ENCODE data around the gene CD81. TPM values are rescaled to one million over a fixed set of nuclear protein-coding genes. Genes with fewer than 3 reads are reported as not detected.

Gene CD81
- total and polyA plus RNA-seq, 2 experiments from 2014 or later = 88.6 to 290 TPM

DNA sequence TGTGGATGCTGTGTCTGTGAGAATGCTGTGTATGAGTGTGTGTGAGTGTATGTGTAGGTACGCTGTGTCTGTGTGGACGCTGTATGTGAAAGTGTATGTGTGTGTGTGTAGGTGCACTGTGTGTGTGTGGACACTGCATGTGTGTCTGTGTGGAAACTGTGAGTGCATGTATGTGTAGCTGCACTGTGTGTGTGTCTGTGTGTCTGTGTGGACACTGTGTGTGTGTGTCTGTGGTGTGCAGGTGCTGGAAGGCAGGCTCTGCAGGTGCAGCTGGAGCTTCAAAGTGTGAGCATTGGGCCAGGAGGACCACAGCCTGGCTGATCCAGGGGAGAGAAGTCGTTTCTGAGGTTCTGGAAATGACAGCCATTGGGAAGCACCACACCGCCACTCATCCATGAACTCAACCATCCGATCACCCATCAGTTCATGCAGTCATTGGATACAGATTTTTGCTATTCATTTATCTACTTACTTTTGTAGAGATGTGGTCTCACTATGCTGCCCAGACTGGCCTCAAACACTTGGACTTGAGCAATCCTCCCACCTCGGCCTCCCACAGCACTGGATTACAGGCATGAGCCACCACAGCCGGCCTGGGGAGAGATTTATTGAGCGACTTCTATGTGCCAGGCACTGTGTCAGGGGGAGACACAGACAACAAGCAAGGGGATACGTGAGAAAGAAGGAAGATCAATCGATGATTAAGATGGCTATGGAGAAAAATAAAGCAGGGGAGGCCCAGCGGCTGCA lies 57.6 kb downstream of the CD81 start:
- TF ChIP-seq POLR2AphosphoS5 (IDR thresholded peaks at IDR 0.05; ENCODE audit: low read depth) (no peak), ZNF114 (CRISPR knock-in tag; IDR thresholded peaks at IDR 0.05) (no peak), EZH2phosphoT487 (IDR thresholded peaks at IDR 0.05; ENCODE audit: unreplicated experiment) (no peak), ZNF331 (CRISPR knock-in tag; IDR thresholded peaks at IDR 0.05; ENCODE audit: low read depth) (no peak), NANOG (IDR thresholded peaks at IDR 0.05; ENCODE audit: borderline replicate concordance) (no peak), CREB1 (CRISPR knock-in tag; IDR thresholded peaks at IDR 0.05; ENCODE audit: low read depth) (no peak), STAT1 (IDR thresholded peaks at IDR 0.05; ENCODE audit: unreplicated experiment) (no peak), JUNB (IDR thresholded peaks at IDR 0.05; ENCODE audit: unreplicated experiment) (no peak), EZH2 (IDR thresholded peaks at IDR 0.05; ENCODE audit: low read depth, unreplicated experiment) (no peak)
- TF ChIP-seq, protein P1, sequence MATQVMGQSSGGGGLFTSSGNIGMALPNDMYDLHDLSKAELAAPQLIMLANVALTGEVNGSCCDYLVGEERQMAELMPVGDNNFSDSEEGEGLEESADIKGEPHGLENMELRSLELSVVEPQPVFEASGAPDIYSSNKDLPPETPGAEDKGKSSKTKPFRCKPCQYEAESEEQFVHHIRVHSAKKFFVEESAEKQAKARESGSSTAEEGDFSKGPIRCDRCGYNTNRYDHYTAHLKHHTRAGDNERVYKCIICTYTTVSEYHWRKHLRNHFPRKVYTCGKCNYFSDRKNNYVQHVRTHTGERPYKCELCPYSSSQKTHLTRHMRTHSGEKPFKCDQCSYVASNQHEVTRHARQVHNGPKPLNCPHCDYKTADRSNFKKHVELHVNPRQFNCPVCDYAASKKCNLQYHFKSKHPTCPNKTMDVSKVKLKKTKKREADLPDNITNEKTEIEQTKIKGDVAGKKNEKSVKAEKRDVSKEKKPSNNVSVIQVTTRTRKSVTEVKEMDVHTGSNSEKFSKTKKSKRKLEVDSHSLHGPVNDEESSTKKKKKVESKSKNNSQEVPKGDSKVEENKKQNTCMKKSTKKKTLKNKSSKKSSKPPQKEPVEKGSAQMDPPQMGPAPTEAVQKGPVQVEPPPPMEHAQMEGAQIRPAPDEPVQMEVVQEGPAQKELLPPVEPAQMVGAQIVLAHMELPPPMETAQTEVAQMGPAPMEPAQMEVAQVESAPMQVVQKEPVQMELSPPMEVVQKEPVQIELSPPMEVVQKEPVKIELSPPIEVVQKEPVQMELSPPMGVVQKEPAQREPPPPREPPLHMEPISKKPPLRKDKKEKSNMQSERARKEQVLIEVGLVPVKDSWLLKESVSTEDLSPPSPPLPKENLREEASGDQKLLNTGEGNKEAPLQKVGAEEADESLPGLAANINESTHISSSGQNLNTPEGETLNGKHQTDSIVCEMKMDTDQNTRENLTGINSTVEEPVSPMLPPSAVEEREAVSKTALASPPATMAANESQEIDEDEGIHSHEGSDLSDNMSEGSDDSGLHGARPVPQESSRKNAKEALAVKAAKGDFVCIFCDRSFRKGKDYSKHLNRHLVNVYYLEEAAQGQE (IDR thresholded peaks at IDR 0.05; ENCODE audit: unreplicated experiment) = no peak
- TF ChIP-seq, protein P2, sequence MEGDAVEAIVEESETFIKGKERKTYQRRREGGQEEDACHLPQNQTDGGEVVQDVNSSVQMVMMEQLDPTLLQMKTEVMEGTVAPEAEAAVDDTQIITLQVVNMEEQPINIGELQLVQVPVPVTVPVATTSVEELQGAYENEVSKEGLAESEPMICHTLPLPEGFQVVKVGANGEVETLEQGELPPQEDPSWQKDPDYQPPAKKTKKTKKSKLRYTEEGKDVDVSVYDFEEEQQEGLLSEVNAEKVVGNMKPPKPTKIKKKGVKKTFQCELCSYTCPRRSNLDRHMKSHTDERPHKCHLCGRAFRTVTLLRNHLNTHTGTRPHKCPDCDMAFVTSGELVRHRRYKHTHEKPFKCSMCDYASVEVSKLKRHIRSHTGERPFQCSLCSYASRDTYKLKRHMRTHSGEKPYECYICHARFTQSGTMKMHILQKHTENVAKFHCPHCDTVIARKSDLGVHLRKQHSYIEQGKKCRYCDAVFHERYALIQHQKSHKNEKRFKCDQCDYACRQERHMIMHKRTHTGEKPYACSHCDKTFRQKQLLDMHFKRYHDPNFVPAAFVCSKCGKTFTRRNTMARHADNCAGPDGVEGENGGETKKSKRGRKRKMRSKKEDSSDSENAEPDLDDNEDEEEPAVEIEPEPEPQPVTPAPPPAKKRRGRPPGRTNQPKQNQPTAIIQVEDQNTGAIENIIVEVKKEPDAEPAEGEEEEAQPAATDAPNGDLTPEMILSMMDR (conservative IDR thresholded peaks at IDR 0.05; ENCODE audit: low read depth in 2 of 2) = no peak
- TF ChIP-seq, protein P3, sequence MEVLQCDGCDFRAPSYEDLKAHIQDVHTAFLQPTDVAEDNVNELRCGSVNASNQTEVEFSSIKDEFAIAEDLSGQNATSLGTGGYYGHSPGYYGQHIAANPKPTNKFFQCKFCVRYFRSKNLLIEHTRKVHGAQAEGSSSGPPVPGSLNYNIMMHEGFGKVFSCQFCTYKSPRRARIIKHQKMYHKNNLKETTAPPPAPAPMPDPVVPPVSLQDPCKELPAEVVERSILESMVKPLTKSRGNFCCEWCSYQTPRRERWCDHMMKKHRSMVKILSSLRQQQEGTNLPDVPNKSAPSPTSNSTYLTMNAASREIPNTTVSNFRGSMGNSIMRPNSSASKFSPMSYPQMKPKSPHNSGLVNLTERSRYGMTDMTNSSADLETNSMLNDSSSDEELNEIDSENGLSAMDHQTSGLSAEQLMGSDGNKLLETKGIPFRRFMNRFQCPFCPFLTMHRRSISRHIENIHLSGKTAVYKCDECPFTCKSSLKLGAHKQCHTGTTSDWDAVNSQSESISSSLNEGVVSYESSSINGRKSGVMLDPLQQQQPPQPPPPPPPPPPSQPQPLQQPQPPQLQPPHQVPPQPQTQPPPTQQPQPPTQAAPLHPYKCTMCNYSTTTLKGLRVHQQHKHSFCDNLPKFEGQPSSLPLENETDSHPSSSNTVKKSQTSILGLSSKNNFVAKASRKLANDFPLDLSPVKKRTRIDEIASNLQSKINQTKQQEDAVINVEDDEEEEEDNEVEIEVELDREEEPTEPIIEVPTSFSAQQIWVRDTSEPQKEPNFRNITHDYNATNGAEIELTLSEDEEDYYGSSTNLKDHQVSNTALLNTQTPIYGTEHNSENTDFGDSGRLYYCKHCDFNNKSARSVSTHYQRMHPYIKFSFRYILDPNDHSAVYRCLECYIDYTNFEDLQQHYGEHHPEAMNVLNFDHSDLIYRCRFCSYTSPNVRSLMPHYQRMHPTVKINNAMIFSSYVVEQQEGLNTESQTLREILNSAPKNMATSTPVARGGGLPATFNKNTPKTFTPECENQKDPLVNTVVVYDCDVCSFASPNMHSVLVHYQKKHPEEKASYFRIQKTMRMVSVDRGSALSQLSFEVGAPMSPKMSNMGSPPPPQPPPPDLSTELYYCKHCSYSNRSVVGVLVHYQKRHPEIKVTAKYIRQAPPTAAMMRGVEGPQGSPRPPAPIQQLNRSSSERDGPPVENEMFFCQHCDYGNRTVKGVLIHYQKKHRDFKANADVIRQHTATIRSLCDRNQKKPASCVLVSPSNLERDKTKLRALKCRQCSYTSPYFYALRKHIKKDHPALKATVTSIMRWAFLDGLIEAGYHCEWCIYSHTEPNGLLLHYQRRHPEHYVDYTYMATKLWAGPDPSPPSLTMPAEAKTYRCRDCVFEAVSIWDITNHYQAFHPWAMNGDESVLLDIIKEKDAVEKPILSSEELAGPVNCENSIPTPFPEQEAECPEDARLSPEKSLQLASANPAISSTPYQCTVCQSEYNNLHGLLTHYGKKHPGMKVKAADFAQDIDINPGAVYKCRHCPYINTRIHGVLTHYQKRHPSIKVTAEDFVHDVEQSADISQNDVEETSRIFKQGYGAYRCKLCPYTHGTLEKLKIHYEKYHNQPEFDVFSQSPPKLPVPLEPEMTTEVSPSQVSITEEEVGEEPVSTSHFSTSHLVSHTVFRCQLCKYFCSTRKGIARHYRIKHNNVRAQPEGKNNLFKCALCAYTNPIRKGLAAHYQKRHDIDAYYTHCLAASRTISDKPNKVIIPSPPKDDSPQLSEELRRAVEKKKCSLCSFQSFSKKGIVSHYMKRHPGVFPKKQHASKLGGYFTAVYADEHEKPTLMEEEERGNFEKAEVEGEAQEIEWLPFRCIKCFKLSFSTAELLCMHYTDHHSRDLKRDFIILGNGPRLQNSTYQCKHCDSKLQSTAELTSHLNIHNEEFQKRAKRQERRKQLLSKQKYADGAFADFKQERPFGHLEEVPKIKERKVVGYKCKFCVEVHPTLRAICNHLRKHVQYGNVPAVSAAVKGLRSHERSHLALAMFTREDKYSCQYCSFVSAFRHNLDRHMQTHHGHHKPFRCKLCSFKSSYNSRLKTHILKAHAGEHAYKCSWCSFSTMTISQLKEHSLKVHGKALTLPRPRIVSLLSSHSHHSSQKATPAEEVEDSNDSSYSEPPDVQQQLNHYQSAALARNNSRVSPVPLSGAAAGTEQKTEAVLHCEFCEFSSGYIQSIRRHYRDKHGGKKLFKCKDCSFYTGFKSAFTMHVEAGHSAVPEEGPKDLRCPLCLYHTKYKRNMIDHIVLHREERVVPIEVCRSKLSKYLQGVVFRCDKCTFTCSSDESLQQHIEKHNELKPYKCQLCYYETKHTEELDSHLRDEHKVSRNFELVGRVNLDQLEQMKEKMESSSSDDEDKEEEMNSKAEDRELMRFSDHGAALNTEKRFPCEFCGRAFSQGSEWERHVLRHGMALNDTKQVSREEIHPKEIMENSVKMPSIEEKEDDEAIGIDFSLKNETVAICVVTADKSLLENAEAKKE (CRISPR knock-in tag; IDR thresholded peaks at IDR 0.05) = no peak
- TF ChIP-seq, protein P4, sequence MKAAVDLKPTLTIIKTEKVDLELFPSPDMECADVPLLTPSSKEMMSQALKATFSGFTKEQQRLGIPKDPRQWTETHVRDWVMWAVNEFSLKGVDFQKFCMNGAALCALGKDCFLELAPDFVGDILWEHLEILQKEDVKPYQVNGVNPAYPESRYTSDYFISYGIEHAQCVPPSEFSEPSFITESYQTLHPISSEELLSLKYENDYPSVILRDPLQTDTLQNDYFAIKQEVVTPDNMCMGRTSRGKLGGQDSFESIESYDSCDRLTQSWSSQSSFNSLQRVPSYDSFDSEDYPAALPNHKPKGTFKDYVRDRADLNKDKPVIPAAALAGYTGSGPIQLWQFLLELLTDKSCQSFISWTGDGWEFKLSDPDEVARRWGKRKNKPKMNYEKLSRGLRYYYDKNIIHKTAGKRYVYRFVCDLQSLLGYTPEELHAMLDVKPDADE (IDR thresholded peaks at IDR 0.05) = no peak
- Histone ChIP-seq H3K27me3 (ENCODE audit: insufficient read depth) (peaks cover 3% of the 10 kb centered on the region; the same call in 1 of the 2 replicates), H3K9me2 (ENCODE audit: insufficient read depth) (no peaks in the 10 kb centered on the region), H3K79me2 (replicated peaks; ENCODE audit: insufficient read depth) (no peaks in the 10 kb centered on the region), H3K27ac (ENCODE audit: low read depth) (no peak overlapping the region), H3K36me3 (ENCODE audit: insufficient read depth) (no peaks in the 10 kb centered on the region), H3K4me3 (no peak overlapping the region), H2AFZ (no peak overlapping the region), H3F3A (replicated peaks; ENCODE audit: low read depth) (no peaks in the 10 kb centered on the region), H3K4me2 (no peak overlapping the region), H3K4me1 (ENCODE audit: insufficient read depth) (no peaks in the 10 kb centered on the region), H4K20me1 (replicated peaks; ENCODE audit: insufficient read depth) (no peaks in the 10 kb centered on the region)
- ATAC-seq (no peak), DNase-seq (ENCODE audit: low spot score) (no peak)
- no peak overlapping the region for H3K27ac Mint-ChIP-seq
- no peak overlapping the region for H3K4me3 Mint-ChIP-seq
- H3K36me3 Mint-ChIP-seq (ENCODE audit: low read depth) = no peaks in the 10 kb centered on the region
- no peaks in the 10 kb centered on the region for H3K9me3 Mint-ChIP-seq
- peaks cover 12% of the 10 kb centered on the region for H3K27me3 Mint-ChIP-seq (ENCODE audit: insufficient read depth, low read depth, poor library complexity)
- H3K4me1 Mint-ChIP-seq = no peaks in the 10 kb centered on the region
